SK-N-SH treated with all-trans-retinoic acid at 6 μM for 48 hours (cell line): ENCODE measurements around the gene ADGRL2.

Source experiments
- ARNTL ChIP-seq: fragments of 450-650 bp; formaldehyde crosslinking; IDR thresholded peaks from 2 replicates; pipeline ENCODE4 v1.5.0; 2020; ENCODE audit warnings: low read depth, mild to moderate bottlenecking, moderate library complexity, borderline replicate concordance
- BACH2 ChIP-seq: fragments of 250-450 bp; sonication (Bioruptor Pico); IDR thresholded peaks from 2 replicates; pipeline ENCODE4 v1.9.0; 2021; ENCODE audit warnings: mild to moderate bottlenecking, borderline replicate concordance
- TOX ChIP-seq: fragments of 250-450 bp; sonication (Bioruptor Pico); IDR thresholded peaks from 2 replicates; pipeline ENCODE4 v1.8.0; 2021; ENCODE audit warnings: mild to moderate bottlenecking, moderate library complexity, borderline replicate concordance
- TSHZ2 ChIP-seq: fragments of 250-450 bp; sonication (Bioruptor Pico); IDR thresholded peaks from 2 replicates; pipeline ENCODE4 v1.5.0; 2020; ENCODE audit warnings: mild to moderate bottlenecking, moderate library complexity
- ZFP3 ChIP-seq: fragments of 250-450 bp; sonication (Bioruptor Pico); IDR thresholded peaks from 2 replicates; pipeline ENCODE4 v1.5.0; 2020; ENCODE audit warnings: mild to moderate bottlenecking, moderate library complexity
- ZNF565 ChIP-seq: fragments of 450-650 bp; formaldehyde crosslinking; conservative IDR thresholded peaks from 2 replicates; pipeline ENCODE4 v1.5.0; 2020; ENCODE audit warnings: low read depth, mild to moderate bottlenecking, moderate library complexity
- ZNF70 ChIP-seq: fragments of 450-650 bp; formaldehyde crosslinking; IDR thresholded peaks from 2 replicates; pipeline ENCODE4 v1.5.0; 2020; ENCODE audit warnings: mild to moderate bottlenecking, moderate library complexity
- ZNF8 ChIP-seq: fragments of 450-650 bp; formaldehyde crosslinking; IDR thresholded peaks from 2 replicates; pipeline ENCODE4 v1.5.0; 2020; ENCODE audit warnings: mild to moderate bottlenecking, moderate library complexity

- TF ChIP-seq ZNF565 (CRISPR knock-in tag) = no peak
- no peak for TF ChIP-seq TOX (CRISPR knock-in tag)
- no peak for TF ChIP-seq BACH2 (CRISPR knock-in tag)
- TF ChIP-seq ZNF8 = no peak
- no peak for TF ChIP-seq TSHZ2 (CRISPR knock-in tag)
- TF ChIP-seq ZFP3 (CRISPR knock-in tag) = no peak
- no peak for TF ChIP-seq ZNF70 (CRISPR knock-in tag)
- TF ChIP-seq ARNTL (CRISPR knock-in tag) = no peak
Measured at GRCh38 chr1:81757398-81758020, 43.2 kb upstream of the ADGRL2 start.
